IPS-11a (cell line): ENCODE results near the gene SGF29.
"Not testable (repeated sequence)": the region's sequence is repeated elsewhere in the genome, so short reads cannot be mapped to it uniquely, and the experiment has no call there.

Source experiments
- H3K4me3 ChIP-seq: one replicate; pipeline ENCODE4 v1.5.1; 2013; ENCODE audit warnings: low read depth, low read length, control low read depth

SGF29 gene

GRCh38 chr16:28553776-28554633, at the start of gene SGF29:
TSS of gene SGF29 (plus strand) at chr16:28553920. CDS start at chr16:28581070, 27,150 bp downstream.
- peak within 1 kb of the TSS; percentile 84 for H3K4me3 ChIP-seq

GRCh38 chr16:28504707-28505404, 48.9 kb upstream of the SGF29 start:
- H3K4me3 ChIP-seq = no peak overlapping the region

GRCh38 chr16:28505489-28506137, 48.1 kb upstream of the SGF29 start:
- H3K4me3 ChIP-seq = no peak overlapping the region

- H3K4me3 ChIP-seq = no peak overlapping the region
Observed at GRCh38 chr16:28511031-28511430, 42.7 kb upstream of the SGF29 start.

GRCh38 chr16:28511801-28512789, 41.6 kb upstream of the SGF29 start:
- no peak overlapping the region for H3K4me3 ChIP-seq

GRCh38 chr16:28513484-28514181, 40.1 kb upstream of the SGF29 start:
- H3K4me3 ChIP-seq = no peak overlapping the region

GRCh38 chr16:28514246-28514645, 39.5 kb upstream of the SGF29 start:
- no peak overlapping the region for H3K4me3 ChIP-seq

- H3K4me3 ChIP-seq = no peak overlapping the region
Observed at GRCh38 chr16:28520672-28521071, 33.0 kb upstream of the SGF29 start.

GRCh38 chr16:28521436-28521835, 32.3 kb upstream of the SGF29 start:
- no peak overlapping the region for H3K4me3 ChIP-seq

- H3K4me3 ChIP-seq = no peak overlapping the region
Observed at GRCh38 chr16:28522792-28523191, 30.9 kb upstream of the SGF29 start.

GRCh38 chr16:28524681-28525171, 29.0 kb upstream of the SGF29 start:
- H3K4me3 ChIP-seq = no peak overlapping the region

GRCh38 chr16:28526201-28527099, 27.3 kb upstream of the SGF29 start:
- H3K4me3 ChIP-seq = no peak overlapping the region

- not testable (repeated sequence) for H3K4me3 ChIP-seq
Observed at GRCh38 chr16:28527100-28527785, 26.5 kb upstream of the SGF29 start.

- H3K4me3 ChIP-seq = no peak overlapping the region
Observed at GRCh38 chr16:28527985-28528384, 25.7 kb upstream of the SGF29 start.

GRCh38 chr16:28528463-28528867, 25.3 kb upstream of the SGF29 start:
- H3K4me3 ChIP-seq = no peak overlapping the region

GRCh38 chr16:28529124-28529523, 24.6 kb upstream of the SGF29 start:
- no peak overlapping the region for H3K4me3 ChIP-seq

GRCh38 chr16:28531777-28532744, 21.7 kb upstream of the SGF29 start:
- no peak overlapping the region for H3K4me3 ChIP-seq
